ENCODE results near the gene PROX2. TPM values are rescaled to one million over a fixed set of nuclear protein-coding genes. Genes with fewer than 3 reads are reported as not detected.

PROX2 gene
- total RNA-seq, 1 donor from 2014 or later: 0.05 TPM

DNA sequence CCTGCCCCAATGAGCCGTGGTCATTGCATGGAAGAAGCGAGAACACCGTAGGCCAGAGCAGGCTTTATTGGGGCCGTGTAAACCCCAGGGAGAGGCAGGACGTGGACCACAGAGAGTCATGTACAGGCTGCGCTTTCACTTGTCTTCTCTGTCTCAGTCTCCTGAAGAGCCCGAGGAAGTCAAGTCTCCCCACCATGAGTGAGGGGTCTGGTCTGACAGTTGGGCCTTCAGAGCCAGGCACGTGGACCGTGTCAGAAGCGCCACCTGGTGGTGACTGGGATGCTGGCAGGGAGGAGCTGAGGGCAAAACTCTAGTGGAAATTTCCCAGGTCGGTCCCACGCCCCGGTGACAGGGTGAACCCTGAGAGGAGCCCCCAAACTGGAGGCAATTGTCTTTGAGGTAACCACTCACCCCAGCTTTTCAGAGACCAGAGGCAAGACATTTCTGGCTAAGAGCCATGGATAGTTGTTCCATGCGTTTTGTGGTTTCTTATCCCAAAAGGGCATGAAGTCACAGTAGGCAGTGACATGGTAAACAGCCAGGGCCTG lies 29.7 kb upstream of the PROX2 start:
- peak; percentile 56 for DNase-seq (ENCODE audit: low spot score)
- intact Hi-C loops (cut with micrococcal nuclease): loop anchor here (1.0 kb wide), 1 partner anchor 44 kb away; no protein-coding TSS in a partner anchor
- no peaks in the 10 kb centered on the region for H3K9me3 Mint-ChIP-seq
- no peak overlapping the region for H3K4me3 Mint-ChIP-seq (ENCODE audit: low read depth)
- H3K36me3 Mint-ChIP-seq (ENCODE audit: low read depth): peaks cover 36% of the 10 kb centered on the region
- H3K27ac Mint-ChIP-seq: peak overlapping the region; percentile 42
- no peaks in the 10 kb centered on the region for H3K27me3 Mint-ChIP-seq (ENCODE audit: low read depth)
- no peaks in the 10 kb centered on the region for H3K4me1 Mint-ChIP-seq (ENCODE audit: low read depth)

DNA sequence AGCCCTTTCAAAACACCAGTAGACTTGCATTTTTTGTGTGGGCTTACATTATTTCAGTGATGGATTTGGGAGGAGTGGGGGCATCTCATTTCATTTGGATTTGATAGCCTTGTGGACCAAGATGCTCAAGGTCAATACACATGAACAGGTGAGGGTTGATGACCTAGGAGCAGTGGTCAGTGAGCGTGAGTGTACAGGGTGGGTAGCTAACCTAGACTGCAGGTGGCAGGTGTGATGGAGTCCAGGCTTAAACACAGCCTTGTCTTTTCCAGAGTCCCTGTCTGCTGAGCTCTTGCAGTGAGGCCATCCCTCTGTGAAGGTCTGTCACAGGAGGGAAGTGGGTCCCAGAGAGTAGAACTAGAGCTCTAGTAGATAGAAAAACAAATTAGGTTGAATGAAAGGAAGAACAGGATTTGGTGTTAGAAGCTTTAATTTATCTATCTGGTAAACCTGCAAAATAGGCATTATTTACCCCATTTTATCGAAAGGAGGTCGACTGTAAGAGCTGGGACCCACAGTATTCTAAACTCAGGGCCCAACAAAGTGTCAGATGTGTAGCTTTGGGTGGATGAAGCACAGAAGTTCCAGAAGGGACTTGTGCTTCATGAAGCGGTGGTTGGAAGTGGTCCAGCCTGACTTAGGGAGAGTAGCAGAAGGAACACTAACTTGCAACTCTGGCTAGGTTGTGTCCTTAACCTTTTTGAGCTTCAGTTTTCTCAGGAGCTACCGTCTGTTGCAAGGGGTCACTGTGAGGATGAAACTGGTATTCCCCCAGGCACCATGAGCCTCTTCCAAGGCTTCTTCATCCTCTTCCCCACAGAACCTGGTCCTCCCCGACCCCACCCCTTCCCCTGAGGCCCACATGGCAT lies 28.9 kb upstream of the PROX2 start:
- Mint-ChIP-seq H3K4me1 (ENCODE audit: low read depth) (no peaks in the 10 kb centered on the region), H3K36me3 (ENCODE audit: low read depth) (peaks cover 43% of the 10 kb centered on the region), H3K4me3 (ENCODE audit: low read depth) (no peak overlapping the region), H3K9me3 (no peaks in the 10 kb centered on the region), H3K27me3 (ENCODE audit: low read depth) (no peaks in the 10 kb centered on the region), H3K27ac (peak overlapping the region; percentile 42)
- intact Hi-C loops (cut with micrococcal nuclease): loop anchor here (1.0 kb wide), 1 partner anchor 44 kb away; no protein-coding TSS in a partner anchor
- no peak for DNase-seq (ENCODE audit: low spot score)

DNA sequence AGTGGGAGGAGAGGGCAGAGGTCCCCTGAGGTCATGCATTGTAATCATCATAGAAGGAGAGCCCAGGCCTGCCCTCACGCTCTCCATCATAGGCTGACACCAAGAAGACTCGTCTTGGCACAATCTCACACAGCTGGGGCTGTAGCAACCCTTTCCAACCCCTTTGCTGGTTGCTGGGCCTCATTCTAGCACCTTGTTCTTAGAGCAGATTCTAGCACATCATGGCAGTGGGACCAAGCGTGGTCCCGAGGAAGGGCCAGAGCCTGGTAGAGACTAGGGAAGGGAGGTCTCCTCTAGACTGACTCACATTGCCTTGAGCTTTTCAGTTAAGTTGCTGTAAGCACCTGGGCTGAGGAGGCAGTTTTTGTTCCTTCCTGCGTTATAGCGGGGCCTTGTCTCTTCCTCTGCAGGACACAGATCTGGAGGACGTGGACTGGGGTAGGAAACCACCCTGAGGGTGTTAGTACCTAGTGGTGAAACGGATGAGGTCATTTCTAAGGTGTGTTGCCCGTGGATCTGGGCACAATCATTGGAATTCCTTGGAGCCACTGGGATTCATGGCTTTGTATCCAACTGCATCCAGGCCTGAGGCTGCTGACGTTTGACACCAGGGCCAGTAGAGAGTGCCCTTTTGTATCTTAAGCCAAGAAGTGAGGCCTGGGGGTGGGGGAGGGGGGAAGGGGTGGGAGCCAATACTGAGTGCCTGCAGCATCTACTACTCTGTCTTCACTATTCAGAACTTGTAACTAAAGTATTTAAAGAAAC lies 27.2 kb upstream of the PROX2 start:
- intact Hi-C loops (cut with micrococcal nuclease): no loop called here
- Mint-ChIP-seq H3K4me3 (ENCODE audit: low read depth) (no peak overlapping the region), H3K27ac (no peak overlapping the region), H3K4me1 (ENCODE audit: low read depth) (no peaks in the 10 kb centered on the region), H3K27me3 (ENCODE audit: low read depth) (no peaks in the 10 kb centered on the region), H3K36me3 (ENCODE audit: low read depth) (peaks cover 60% of the 10 kb centered on the region), H3K9me3 (no peaks in the 10 kb centered on the region)
- no peak for DNase-seq (ENCODE audit: low spot score)

DNA sequence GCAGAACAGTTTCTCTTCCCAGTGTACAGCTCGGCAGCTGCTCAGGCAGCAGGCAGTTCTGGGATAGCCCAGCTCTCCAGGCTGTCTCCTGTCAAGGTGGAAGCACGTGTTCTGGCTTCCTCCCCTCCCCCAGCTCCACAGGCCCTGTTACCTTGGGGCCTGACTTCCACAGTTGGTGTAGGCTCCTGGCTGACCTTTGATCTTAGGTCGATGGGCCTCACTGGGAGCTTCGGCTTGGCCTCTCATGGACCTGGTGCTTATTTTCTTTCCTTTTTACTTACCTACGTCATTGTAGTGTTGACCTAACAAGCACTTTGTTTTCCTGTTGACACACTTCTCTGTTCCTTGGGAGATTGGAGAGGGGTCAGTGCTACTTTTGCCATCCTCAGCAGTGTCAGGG lies 22.7 kb upstream of the PROX2 start:
- H3K36me3 Mint-ChIP-seq (ENCODE audit: low read depth): peaks cover 91% of the 10 kb centered on the region

DNA sequence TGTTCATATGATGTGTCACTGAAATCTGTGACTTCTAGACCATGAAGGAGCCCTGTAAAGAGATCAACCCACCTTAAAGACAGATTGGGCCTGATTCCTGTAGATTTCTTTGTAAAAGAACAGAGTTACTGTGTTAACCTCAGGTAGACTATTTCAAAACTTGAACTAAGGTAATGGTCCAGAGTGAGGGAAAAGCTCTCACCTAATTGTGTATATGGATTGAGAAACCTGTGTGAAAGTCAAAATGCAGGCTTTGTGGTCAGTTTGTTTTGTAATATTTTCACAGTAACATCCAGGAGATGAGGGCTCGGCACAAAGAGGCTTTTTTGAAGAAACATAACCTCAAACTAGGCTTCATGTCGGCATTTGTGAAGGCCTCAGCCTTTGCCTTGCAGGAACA lies 22.1 kb upstream of the PROX2 start:
- Mint-ChIP-seq H3K27me3 (ENCODE audit: low read depth) (no peaks in the 10 kb centered on the region), H3K4me3 (ENCODE audit: low read depth) (no peak overlapping the region), H3K27ac (no peak overlapping the region), H3K9me3 (no peaks in the 10 kb centered on the region), H3K36me3 (ENCODE audit: low read depth) (peaks cover 94% of the 10 kb centered on the region), H3K4me1 (ENCODE audit: low read depth) (peaks cover 5% of the 10 kb centered on the region)
- no peak for DNase-seq (ENCODE audit: low spot score)
- intact Hi-C loops (cut with micrococcal nuclease): no loop called here

More for the DNA sequence above, 22.7 kb upstream of the PROX2 start:
- Mint-ChIP-seq H3K27ac (no peak overlapping the region), H3K9me3 (no peaks in the 10 kb centered on the region), H3K4me3 (ENCODE audit: low read depth) (no peak overlapping the region), H3K4me1 (ENCODE audit: low read depth) (peaks cover 5% of the 10 kb centered on the region), H3K27me3 (ENCODE audit: low read depth) (no peaks in the 10 kb centered on the region)
- DNase-seq (ENCODE audit: low spot score): no peak
- intact Hi-C loops (cut with micrococcal nuclease): no loop called here

DNA sequence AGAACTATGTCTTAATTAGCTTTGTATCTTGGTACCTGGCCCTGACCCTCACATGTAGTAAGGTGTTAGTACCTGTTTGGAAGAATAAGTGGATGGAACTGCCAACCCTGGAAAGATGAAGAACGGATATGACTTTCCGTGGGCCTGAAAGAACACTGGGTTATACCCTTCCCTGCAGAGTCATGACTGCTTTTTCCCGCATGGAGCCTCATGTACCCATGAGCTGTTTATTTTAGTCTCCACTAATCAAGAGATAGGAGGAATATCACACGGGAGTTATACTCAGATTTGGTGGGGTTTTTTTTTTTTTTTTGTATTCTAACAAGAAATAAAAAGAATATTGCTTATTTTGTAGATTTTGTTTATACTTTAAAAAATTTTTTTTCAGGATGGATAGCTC lies 21.7 kb upstream of the PROX2 start:
- H3K36me3 Mint-ChIP-seq (ENCODE audit: low read depth): peaks cover 94% of the 10 kb centered on the region
- H3K4me1 Mint-ChIP-seq (ENCODE audit: low read depth): peaks cover 5% of the 10 kb centered on the region
- no peak for DNase-seq (ENCODE audit: low spot score)
- no peak overlapping the region for H3K4me3 Mint-ChIP-seq (ENCODE audit: low read depth)
- H3K27ac Mint-ChIP-seq: no peak overlapping the region
- intact Hi-C loops (cut with micrococcal nuclease): no loop called here
- no peaks in the 10 kb centered on the region for H3K27me3 Mint-ChIP-seq (ENCODE audit: low read depth)
- no peaks in the 10 kb centered on the region for H3K9me3 Mint-ChIP-seq

DNA sequence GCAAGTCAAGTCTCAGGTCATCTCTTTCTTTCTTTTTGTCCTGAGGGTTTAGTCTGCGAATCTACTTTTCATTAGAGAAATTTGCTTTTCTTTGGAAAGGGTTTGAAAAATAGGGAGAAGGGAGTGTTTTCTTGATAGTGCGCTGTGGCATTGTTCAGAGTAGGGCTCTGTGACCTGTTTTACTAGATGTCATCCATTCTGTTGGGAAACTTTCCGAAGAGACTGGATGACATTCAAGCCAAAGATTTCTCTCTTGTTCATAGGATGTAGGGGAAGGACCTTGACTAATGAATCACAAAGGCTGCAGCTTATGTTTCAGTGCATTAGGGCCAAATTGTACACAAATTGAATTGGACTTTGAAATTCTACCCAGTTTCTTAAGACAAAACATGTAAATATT lies 20.5 kb upstream of the PROX2 start:
- peaks cover 5% of the 10 kb centered on the region for H3K4me1 Mint-ChIP-seq (ENCODE audit: low read depth)
- H3K36me3 Mint-ChIP-seq (ENCODE audit: low read depth): peaks cover 94% of the 10 kb centered on the region
- H3K4me3 Mint-ChIP-seq (ENCODE audit: low read depth): no peak overlapping the region
- H3K9me3 Mint-ChIP-seq: no peaks in the 10 kb centered on the region
- no peaks in the 10 kb centered on the region for H3K27me3 Mint-ChIP-seq (ENCODE audit: low read depth)
- no peak overlapping the region for H3K27ac Mint-ChIP-seq
- intact Hi-C loops (cut with micrococcal nuclease): no loop called here
- DNase-seq (ENCODE audit: low spot score): no peak

DNA sequence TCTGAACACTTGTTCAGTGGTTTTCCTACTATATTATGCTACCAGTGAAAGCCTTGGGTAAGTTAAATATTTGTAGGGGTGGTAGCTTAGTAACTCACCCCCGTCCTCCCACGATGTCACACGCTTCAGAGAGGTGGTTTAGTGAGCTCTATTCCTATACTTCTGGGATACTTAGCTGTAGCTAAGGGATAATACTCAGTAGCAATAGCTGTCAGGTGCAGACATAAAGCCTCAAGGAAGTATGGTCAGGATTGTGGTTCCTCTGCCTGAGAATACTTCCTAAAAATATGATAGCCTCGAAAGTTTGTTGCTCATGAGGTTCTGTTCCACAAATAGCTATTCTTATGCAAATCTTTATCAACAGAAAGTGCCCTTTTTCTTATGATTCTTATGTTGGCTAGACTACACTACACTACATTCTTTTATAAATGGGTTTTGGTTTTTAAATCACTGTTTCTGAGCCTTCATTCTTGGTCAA lies 17.7 kb upstream of the PROX2 start:
- Mint-ChIP-seq H3K4me1 (ENCODE audit: low read depth) (peaks cover 5% of the 10 kb centered on the region), H3K27me3 (ENCODE audit: low read depth) (no peaks in the 10 kb centered on the region), H3K27ac (no peak overlapping the region), H3K36me3 (ENCODE audit: low read depth) (peaks cover 92% of the 10 kb centered on the region), H3K4me3 (ENCODE audit: low read depth) (no peak overlapping the region), H3K9me3 (no peaks in the 10 kb centered on the region)
- no peak for DNase-seq (ENCODE audit: low spot score)
- intact Hi-C loops (cut with micrococcal nuclease): no loop called here

DNA sequence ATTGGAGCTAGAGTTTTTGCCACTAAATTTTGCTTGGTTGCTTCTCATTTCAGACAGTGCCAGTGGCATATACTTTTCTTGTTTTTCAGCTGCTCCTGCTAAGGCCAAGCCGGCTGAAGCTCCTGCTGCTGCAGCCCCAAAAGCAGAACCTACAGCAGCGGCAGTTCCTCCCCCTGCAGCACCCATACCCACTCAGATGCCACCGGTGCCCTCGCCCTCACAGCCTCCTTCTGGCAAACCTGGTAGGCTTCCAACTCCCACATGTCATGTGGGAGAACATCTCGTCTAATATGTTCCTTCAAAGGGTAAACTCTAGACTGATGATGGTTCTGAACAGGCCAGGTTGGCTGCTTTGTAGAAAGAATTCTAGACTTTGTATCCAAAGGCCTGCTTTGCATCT lies 16.8 kb upstream of the PROX2 start:
- Mint-ChIP-seq H3K4me1 (ENCODE audit: low read depth) (peaks cover 11% of the 10 kb centered on the region), H3K36me3 (ENCODE audit: low read depth) (peaks cover 93% of the 10 kb centered on the region), H3K27ac (no peak overlapping the region), H3K9me3 (no peaks in the 10 kb centered on the region), H3K27me3 (ENCODE audit: low read depth) (no peaks in the 10 kb centered on the region), H3K4me3 (ENCODE audit: low read depth) (no peak overlapping the region)
- intact Hi-C loops (cut with micrococcal nuclease): no loop called here
- DNase-seq (ENCODE audit: low spot score): no peak

DNA sequence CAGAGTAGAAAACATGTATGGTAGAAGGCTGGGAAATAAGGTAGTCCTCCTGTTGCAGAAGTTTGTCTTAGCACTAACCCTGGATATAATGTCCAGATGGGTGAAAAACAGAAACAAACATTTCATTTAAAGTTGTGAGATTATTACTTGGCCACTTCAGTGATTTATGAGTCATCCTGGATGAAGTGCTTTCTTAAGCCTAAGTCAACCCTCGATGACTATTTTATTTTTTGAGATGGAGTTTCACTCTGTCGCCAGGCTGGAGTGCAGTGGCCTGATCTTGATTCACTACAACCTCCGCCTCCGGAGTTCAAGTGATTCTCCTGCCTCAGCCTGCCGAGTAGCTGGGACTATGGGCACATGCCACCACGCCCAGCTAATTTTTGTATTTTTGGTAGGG lies 15.9 kb upstream of the PROX2 start:
- Mint-ChIP-seq H3K9me3 (no peaks in the 10 kb centered on the region), H3K4me3 (ENCODE audit: low read depth) (no peak overlapping the region), H3K4me1 (ENCODE audit: low read depth) (peaks cover 12% of the 10 kb centered on the region), H3K27me3 (ENCODE audit: low read depth) (no peaks in the 10 kb centered on the region), H3K27ac (no peak overlapping the region), H3K36me3 (ENCODE audit: low read depth) (peaks cover 86% of the 10 kb centered on the region)
- no peak for DNase-seq (ENCODE audit: low spot score)
- intact Hi-C loops (cut with micrococcal nuclease): no loop called here

DNA sequence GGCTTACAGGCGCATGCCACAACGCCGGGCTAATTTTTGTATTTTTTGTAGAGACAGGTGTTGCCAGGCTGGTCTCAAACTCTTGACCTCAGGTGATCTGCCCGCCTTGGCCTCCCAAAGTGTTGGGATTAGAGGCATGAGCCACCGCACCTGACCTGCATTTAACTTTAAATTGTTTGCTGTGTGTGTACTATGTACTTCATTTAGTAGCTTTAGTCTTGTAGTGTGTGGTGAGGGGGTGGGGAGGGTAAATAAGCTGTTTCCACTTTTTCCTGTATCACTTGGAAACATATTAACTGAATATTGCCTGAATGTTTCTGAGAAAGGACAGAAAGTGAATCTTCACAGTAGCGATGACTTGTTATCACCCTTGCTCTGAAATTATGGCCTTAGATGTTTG lies 14.3 kb upstream of the PROX2 start:
- Mint-ChIP-seq H3K4me3 (ENCODE audit: low read depth) (no peak overlapping the region), H3K9me3 (no peaks in the 10 kb centered on the region), H3K4me1 (ENCODE audit: low read depth) (peaks cover 23% of the 10 kb centered on the region), H3K27ac (no peak overlapping the region), H3K36me3 (ENCODE audit: low read depth) (peaks cover 83% of the 10 kb centered on the region), H3K27me3 (ENCODE audit: low read depth) (no peaks in the 10 kb centered on the region)
- no peak for DNase-seq (ENCODE audit: low spot score)
- intact Hi-C loops (cut with micrococcal nuclease): no loop called here

DNA sequence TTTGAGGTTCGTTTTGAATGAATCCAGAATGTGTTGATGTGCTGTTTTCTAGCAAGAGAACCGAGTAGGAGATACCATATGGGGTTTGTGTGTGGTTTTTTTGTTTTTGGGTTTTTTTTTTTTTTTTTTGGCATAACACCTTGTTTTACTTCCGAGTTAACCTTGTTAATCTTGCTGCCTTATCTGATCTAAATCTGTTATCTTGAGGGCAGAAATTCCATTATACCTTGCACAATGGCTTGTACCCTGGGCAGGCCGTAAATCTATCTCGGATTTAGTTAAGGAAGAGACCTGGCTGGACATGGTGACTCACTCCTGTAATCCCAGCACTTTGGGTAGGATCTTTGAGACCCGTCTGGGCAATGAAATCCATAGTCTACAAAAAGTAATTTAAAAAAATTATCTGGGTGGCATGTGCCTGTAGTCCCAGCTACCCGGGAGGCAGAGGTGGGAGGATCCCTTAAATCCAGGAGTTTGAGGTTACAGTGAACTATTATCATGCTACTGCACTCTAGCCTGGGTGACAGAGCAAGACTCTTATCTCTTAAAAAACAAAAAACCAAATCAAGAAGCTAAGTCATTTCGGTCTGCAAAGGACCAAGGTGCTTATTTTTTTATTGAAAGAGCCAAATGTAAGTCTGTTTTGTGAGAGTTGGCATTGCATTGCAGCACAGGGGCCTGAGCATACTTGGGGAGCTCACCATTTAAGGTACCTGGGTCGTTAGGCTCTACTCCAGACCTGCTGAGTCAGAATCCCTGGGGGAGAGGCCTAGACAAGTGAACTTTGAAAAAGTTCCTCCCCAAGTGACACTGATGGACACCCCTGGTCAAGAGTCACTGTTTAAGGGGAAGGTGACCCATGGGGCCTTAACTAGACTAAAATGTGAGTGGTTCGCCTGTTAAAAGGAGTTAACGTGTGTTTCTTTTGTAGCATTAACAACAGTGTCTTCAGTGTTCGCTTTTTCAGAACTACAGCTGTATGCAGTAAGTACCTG lies 12.5 kb upstream of the PROX2 start:
- Mint-ChIP-seq H3K9me3 (no peaks in the 10 kb centered on the region), H3K27ac (peak overlapping the region; percentile 26), H3K27me3 (ENCODE audit: low read depth) (no peaks in the 10 kb centered on the region), H3K4me3 (ENCODE audit: low read depth) (no peak overlapping the region), H3K36me3 (ENCODE audit: low read depth) (peaks cover 81% of the 10 kb centered on the region), H3K4me1 (ENCODE audit: low read depth) (peaks cover 33% of the 10 kb centered on the region)
- intact Hi-C loops (cut with micrococcal nuclease): no loop called here
- DNase-seq (ENCODE audit: low spot score): no peak
